HG02588 (cell line): ENCODE measurements around the gene RMI1.
"Not testable (repeated sequence)": the region's sequence is repeated elsewhere in the genome, so short reads cannot be mapped to it uniquely, and the experiment has no call there.

Experiments
- ATAC-seq: cut with Tn5 transposase; IDR thresholded peaks from one replicate; pipeline ENCODE4 v1.9.1; 2021; ENCODE audit warnings: mild to moderate bottlenecking, moderate library complexity; ENCODE audit not compliant: unreplicated experiment

Gene RMI1

DNA sequence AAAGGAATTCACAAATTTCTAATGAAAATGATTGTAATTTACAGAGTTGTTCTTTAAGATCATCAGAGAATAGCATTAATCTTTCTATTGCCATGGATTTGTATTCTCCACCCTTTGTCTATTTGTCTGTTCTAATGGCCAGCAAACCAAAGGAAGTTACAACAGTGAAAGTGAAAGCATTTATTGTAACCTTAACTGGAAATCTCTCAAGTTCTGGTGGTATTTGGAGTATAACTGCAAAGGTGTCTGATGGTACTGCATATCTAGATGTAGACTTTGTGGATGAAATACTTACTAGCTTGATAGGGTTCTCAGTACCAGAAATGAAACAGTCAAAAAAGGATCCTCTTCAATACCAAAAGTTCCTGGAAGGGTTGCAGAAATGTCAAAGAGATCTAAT, 21.7 kb downstream of the RMI1 start:
- ATAC-seq = no peak

DNA sequence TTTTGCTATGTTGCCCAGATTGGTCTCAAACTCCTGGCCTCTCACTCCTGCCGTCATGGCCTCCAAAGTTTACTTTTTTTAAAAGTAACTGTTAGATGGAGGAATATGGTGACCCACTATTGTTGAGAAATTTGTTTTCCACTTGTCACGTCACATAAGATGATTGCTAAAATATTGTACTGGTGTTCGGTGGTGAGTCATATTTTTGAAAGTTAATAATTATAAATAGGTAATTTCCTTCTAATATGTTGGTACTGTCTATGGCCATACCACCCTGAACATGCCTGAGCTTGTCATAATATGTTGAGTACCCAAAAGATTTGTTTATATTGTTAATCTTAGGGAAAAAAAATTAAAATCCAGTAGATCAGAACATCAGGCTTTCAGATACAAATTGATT, 22.6 kb downstream of the RMI1 start:
- no peak for ATAC-seq

DNA sequence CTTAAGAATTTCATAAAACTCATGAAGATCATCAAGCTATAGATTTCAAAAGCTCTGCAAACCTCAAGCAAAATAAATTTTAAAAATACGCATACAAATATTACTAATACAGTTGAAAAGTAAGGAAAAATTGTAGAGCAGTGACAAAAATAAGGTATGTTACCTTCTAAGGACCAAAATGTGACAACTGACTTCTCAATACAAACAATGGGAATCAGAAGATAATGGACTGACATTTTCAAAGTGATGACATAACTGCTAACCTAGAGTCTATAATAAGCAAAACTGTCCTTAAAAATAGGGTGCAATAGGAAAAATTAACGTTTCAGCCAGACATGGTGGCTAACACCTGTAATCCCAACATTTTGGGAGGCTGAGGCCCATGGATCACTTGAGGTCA, 27.1 kb downstream of the RMI1 start:
- ATAC-seq = no peak

DNA sequence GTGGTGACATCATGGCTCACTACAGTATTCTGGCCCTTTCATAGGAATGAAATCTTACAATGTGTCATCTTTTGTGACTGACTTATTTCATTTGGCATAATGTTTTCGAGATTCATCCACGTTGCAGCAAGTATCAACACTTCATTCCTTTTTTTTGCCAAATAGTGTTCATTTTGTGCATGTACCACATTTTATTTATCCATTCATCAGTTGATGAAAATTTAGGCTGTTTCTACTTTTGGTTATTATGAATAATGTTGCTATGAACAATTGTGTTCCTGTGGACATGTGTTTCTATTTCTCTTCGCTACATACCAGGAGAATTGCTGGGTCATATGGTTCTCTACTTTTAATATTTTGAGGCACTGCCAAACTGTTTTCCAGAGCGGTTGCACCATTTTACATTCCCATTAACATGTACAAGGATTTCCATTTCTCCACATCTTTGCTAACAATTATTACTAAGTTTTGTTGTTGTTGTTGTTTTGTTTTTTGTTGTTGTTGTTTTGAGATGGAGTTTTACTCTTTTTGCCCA, 43.5 kb downstream of the RMI1 start:
- ATAC-seq = no peak

DNA sequence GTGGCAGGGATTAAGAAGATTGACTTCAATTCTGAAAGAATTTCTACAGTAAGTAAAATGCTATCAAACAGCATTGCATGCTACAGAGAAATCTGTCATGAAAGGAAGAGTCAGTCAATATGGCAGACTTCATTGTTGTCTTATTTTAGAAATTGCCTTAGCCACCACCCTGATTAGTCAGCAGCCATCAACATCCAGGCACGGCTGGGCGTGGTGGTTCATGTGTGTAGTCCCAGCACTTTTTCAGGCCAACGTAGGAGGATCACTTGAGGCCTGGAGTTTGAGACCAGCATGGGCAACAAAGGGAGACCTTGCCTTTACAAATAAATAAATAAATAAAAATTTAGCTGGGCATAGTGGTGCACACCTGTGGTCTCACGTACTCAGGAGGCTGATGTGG, 46.6 kb downstream of the RMI1 start:
- no peak for ATAC-seq

DNA sequence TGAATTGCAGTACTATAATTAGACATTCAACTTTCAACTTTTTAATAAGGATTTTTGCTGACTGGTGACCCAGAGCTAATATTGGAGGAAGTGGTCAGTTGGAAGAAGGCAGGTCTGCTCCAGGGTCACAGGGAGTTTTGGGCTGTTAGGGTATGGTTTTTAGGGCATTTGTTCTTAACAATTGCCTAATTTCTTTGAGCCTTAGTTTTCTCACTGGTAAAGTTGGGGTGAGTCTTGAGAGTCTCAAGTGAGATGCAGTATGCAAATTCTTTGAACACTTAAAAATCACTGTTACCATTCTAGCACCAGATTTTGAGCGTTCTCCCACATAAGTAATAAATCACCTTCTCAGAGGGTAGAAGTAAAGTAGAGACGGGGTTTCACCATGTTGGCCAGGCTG, 50.9 kb downstream of the RMI1 start:
- ATAC-seq = no peak

DNA sequence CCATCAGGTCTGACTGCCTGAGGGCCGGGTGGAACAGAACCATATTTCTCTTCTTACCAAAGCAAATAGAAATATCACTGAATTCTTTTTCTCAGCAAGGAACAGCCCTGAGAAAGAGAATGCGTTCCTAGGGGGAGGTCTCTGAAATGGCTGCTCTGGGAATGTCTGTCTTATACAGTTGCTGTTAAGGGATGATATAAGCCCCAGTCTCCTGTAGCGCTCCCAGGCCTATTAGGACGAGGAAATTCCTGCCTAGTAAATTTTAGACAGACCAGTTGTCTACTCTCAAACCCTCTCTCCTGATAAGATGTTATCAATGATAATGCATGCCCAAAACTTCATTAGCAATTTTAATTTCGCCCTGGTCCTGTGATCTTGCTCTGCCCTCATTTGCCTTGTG, 61.3 kb downstream of the RMI1 start:
- not testable (repeated sequence) for ATAC-seq

DNA sequence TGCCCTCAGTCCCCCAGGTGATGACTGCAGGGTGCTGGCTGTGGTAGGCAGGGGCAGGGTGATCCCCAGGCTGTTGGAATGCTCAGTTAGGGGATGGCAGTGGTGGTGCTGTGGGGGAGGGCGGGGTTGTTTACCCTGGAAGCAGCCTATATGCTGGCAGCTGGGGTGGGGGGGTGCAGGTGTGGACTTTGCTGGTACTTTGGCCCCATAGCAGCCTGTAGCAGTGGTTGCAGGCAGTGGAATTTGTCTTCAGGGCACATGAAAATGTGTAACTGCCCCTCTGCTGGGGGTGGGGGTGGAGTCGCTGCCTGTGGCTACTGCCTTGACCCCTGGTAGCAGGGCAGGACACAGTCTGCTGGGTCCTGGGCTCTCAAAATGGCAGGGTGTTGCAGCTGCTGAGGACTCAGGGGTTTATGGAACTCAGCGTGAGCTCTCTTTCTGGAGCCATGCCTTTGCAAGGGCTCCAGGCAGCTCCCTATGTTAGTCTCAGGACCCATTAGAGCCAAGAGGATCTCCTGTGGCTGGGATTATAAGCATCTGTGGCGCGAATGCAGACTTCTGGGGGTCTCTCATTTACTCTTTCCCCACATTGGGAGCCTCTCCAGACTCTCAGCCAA, 65.0 kb downstream of the RMI1 start:
- ATAC-seq = no peak
